Uterus (tissue), 2 donors: ENCODE results near the gene PARP6.

ENCODE experiments used
- POLR2A ChIP-seq, 2 donors: fragments of 450-650 bp; IDR thresholded peaks; one replicate each; pipeline ENCODE4 v1.6.1; 2016; ENCODE audit warnings: antibody characterized with exemption in 2 of 2, mild to moderate bottlenecking in 1 of 2, moderate library complexity in 1 of 2
- TF ChIP-seq, protein P1 (sequence below), 4 experiments: fragments of 200-600 bp in 2 of 4; fragments of 450-650 bp in 2 of 4; sonication (generic) in 2 of 4; IDR thresholded peaks; one replicate each; pipeline ENCODE4 v1.5.1; 2016 to 2019; ENCODE audit warnings: antibody characterized with exemption in 4 of 4, mild to moderate bottlenecking in 2 of 4, moderate library complexity in 1 of 4

DNA sequence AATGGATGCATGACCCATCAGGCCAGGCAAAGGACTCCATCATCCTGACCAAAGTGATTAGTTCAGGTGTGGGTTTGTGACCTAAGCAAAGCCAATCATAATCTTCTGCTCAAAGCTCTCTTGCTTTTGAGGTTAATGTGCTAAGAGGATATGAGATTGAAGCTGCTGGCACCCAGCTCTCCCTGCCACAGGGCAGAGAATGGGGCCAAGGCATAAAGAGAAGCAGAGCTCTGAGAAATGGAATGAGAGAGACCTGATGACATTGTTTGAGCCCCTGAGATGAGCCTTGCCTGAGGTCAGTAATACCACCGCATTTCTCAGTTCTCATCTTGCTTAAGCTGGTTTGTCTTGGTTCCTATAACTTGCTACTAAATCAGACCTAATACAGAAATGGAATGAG is 6.4 kb upstream of the PARP6 start:
- TF ChIP-seq, protein P1, sequence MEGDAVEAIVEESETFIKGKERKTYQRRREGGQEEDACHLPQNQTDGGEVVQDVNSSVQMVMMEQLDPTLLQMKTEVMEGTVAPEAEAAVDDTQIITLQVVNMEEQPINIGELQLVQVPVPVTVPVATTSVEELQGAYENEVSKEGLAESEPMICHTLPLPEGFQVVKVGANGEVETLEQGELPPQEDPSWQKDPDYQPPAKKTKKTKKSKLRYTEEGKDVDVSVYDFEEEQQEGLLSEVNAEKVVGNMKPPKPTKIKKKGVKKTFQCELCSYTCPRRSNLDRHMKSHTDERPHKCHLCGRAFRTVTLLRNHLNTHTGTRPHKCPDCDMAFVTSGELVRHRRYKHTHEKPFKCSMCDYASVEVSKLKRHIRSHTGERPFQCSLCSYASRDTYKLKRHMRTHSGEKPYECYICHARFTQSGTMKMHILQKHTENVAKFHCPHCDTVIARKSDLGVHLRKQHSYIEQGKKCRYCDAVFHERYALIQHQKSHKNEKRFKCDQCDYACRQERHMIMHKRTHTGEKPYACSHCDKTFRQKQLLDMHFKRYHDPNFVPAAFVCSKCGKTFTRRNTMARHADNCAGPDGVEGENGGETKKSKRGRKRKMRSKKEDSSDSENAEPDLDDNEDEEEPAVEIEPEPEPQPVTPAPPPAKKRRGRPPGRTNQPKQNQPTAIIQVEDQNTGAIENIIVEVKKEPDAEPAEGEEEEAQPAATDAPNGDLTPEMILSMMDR (IDR thresholded peaks at IDR 0.05), result no peak
- no peak for TF ChIP-seq POLR2A (IDR thresholded peaks at IDR 0.05)
